Activated CD4-positive, alpha-beta T cell treated with anti-CD3 and anti-CD28 coated beads, Interleukin-2, amount 10 ng/mL, durations not matched to agents 7 days and 5 days (primary cell): ENCODE data around the gene CLCN3. TPM values are rescaled to one million over a fixed set of nuclear protein-coding genes. Genes with fewer than 3 reads are reported as not detected.
"Not testable (repeated sequence)": the region's sequence is repeated elsewhere in the genome, so short reads cannot be mapped to it uniquely, and the experiment has no call there.

ENCODE experiments used
- CTCF ChIA-PET: fragments of 350-600 bp; sonication (Branson Sonifier 250); formaldehyde crosslinking; loops from one replicate; lab custom pipeline; 2021; ENCODE audit warnings: antibody characterized with exemption; lab: Charles Lee
- POLR2A ChIA-PET: fragments of 350-600 bp; sonication (Branson Sonifier 250); formaldehyde crosslinking; loops from one replicate; lab custom pipeline; 2021; ENCODE audit warnings: antibody characterized with exemption; lab: Charles Lee
- DNase-seq: peaks from one replicate; pipeline ENCODE4 v3.0.0-alpha.2; 2020
- H3K27ac Mint-ChIP-seq: one replicate; pipeline ENCODE4 v1.8.0; 2021; ENCODE audit warnings: mild to moderate bottlenecking, moderate library complexity, mixed read lengths
- H3K27me3 Mint-ChIP-seq: one replicate; pipeline ENCODE4 v1.8.0; 2021; ENCODE audit warnings: mixed read lengths
- H3K36me3 Mint-ChIP-seq: one replicate; pipeline ENCODE4 v1.8.0; 2021; ENCODE audit warnings: low read depth, mixed read lengths
- H3K4me1 Mint-ChIP-seq: one replicate; pipeline ENCODE4 v1.8.0; 2021; ENCODE audit warnings: mixed read lengths
- H3K4me3 Mint-ChIP-seq: one replicate; pipeline ENCODE4 v1.8.0; 2021; ENCODE audit warnings: mild to moderate bottlenecking, moderate library complexity, mixed read lengths
- H3K9me3 Mint-ChIP-seq: one replicate; pipeline ENCODE4 v1.8.0; 2021; ENCODE audit warnings: mixed read lengths
- total RNA-seq, 2 experiments: library from RNA; stranded (reverse); gene quantifications; one replicate each; pipeline ENCODE4 v1.2.3, GENCODE V29; 2021

The CLCN3 gene
- total RNA-seq, 2 experiments from 2014 or later = 27.9 to 28.6 TPM

- peak; percentile 41 for DNase-seq
Measured at GRCh38 chr4:169620880-169621248, 486 bp downstream of the CLCN3 start.

GRCh38 chr4:169621731-169622492 lies 1.5 kb downstream of the CLCN3 start:
- ChIA-PET CTCF (interaction anchor here (2.3 kb wide), 1 partner anchor 9 kb away, joined by 6 read pairs; no protein-coding TSS in a partner anchor), POLR2A (no interaction called here)
- Mint-ChIP-seq H3K36me3 (peaks cover 14% of the 10 kb centered on the region), H3K4me3 (peak overlapping the region; percentile 94), H3K9me3 (no peaks in the 10 kb centered on the region), H3K27me3 (no peaks in the 10 kb centered on the region), H3K4me1 (peaks cover 60% of the 10 kb centered on the region), H3K27ac (peak overlapping the region; percentile 89)
- DNase-seq = peak; percentile 52

More at GRCh38 chr4:169620880-169621248, 486 bp downstream of the CLCN3 start:
- peak overlapping the region; percentile 99 for H3K27ac Mint-ChIP-seq
- CTCF ChIA-PET = interaction anchor here (2.0 to 2.3 kb wide), 2 partner anchors 8 to 38 kb away, joined by 6 read pairs; no protein-coding TSS in a partner anchor
- H3K36me3 Mint-ChIP-seq = peaks cover 13% of the 10 kb centered on the region
- POLR2A ChIA-PET = interaction anchor here (0.9 kb wide), 1 partner anchor 38 kb away, joined by 3 read pairs; no protein-coding TSS in a partner anchor
- H3K9me3 Mint-ChIP-seq = no peaks in the 10 kb centered on the region
- H3K4me1 Mint-ChIP-seq = peaks cover 60% of the 10 kb centered on the region
- H3K4me3 Mint-ChIP-seq = peak overlapping the region; percentile 94
- no peaks in the 10 kb centered on the region for H3K27me3 Mint-ChIP-seq

GRCh38 chr4:169622566-169622965 lies 2.2 kb downstream of the CLCN3 start:
- CTCF ChIA-PET = interaction anchor here (2.3 kb wide), 1 partner anchor 9 kb away, joined by 6 read pairs; no protein-coding TSS in a partner anchor
- Mint-ChIP-seq H3K4me1 (peaks cover 59% of the 10 kb centered on the region), H3K4me3 (peak overlapping the region; percentile 94)

GRCh38 chr4:169624012-169624411 lies 3.6 kb downstream of the CLCN3 start:
- not testable (repeated sequence) for H3K27me3 Mint-ChIP-seq, DNase-seq, H3K4me3 Mint-ChIP-seq, H3K27ac Mint-ChIP-seq, H3K9me3 Mint-ChIP-seq
- H3K4me1 Mint-ChIP-seq = peaks cover 48% of the 10 kb centered on the region
- H3K36me3 Mint-ChIP-seq = peaks cover 16% of the 10 kb centered on the region
- ChIA-PET CTCF (interaction anchor here (1.4 kb wide), 1 partner anchor 11 kb away, joined by 7 read pairs; the partner anchor contains the start of gene NEK1), POLR2A (interaction anchor here (1.0 kb wide), 1 partner anchor 11 kb away, joined by 6 read pairs; no protein-coding TSS in a partner anchor)

More at GRCh38 chr4:169622566-169622965, 2.2 kb downstream of the CLCN3 start:
- Mint-ChIP-seq H3K27me3 (no peaks in the 10 kb centered on the region), H3K27ac (peak overlapping the region; percentile 66), H3K36me3 (peaks cover 16% of the 10 kb centered on the region), H3K9me3 (no peaks in the 10 kb centered on the region)
- no peak for DNase-seq
- POLR2A ChIA-PET = no interaction called here

- H3K4me3 Mint-ChIP-seq = no peak overlapping the region
- no peaks in the 10 kb centered on the region for H3K9me3 Mint-ChIP-seq
- H3K27me3 Mint-ChIP-seq = no peaks in the 10 kb centered on the region
- peaks cover 51% of the 10 kb centered on the region for H3K4me1 Mint-ChIP-seq
- ChIA-PET POLR2A (no interaction called here), CTCF (interaction anchor here (0.6 to 1.3 kb wide), 3 partner anchors 9 to 616 kb away, joined by 3 to 5 read pairs (median 3); partner anchors contain the start of gene CBR4)
- no peak for DNase-seq
- H3K36me3 Mint-ChIP-seq = peaks cover 14% of the 10 kb centered on the region
- H3K27ac Mint-ChIP-seq = no peak overlapping the region
Measured at GRCh38 chr4:169625886-169626285, 5.5 kb downstream of the CLCN3 start.

- DNase-seq = no peak
- H3K9me3 Mint-ChIP-seq = no peaks in the 10 kb centered on the region
- peaks cover 15% of the 10 kb centered on the region for H3K36me3 Mint-ChIP-seq
- POLR2A ChIA-PET = interaction anchor here (1.1 kb wide), 1 partner anchor 13 kb away, joined by 3 read pairs; no protein-coding TSS in a partner anchor
- peaks cover 50% of the 10 kb centered on the region for H3K4me1 Mint-ChIP-seq
- H3K27ac Mint-ChIP-seq = peak overlapping the region; percentile 41
- CTCF ChIA-PET = interaction anchor here (0.6 to 1.6 kb wide), 5 partner anchors 8 to 616 kb away, joined by 3 to 7 read pairs (median 4); partner anchors contain the start of genes CBR4 and NEK1
- no peak overlapping the region for H3K4me3 Mint-ChIP-seq
- H3K27me3 Mint-ChIP-seq = no peaks in the 10 kb centered on the region
Measured at GRCh38 chr4:169626331-169627282, 6.2 kb downstream of the CLCN3 start.

GRCh38 chr4:169627307-169627706 lies 6.9 kb downstream of the CLCN3 start:
- Mint-ChIP-seq H3K4me1 (peaks cover 47% of the 10 kb centered on the region), H3K27me3 (no peaks in the 10 kb centered on the region), H3K27ac (no peak overlapping the region), H3K36me3 (peaks cover 15% of the 10 kb centered on the region), H3K4me3 (no peak overlapping the region), H3K9me3 (no peaks in the 10 kb centered on the region)
- no peak for DNase-seq
- ChIA-PET POLR2A (interaction anchor here (1.1 kb wide), 1 partner anchor 14 kb away, joined by 3 read pairs; no protein-coding TSS in a partner anchor), CTCF (interaction anchor here (1.5 to 1.6 kb wide), 2 partner anchors 14 to 34 kb away, joined by 4 to 7 read pairs; partner anchors contain the start of gene NEK1)

GRCh38 chr4:169628579-169628978 lies 8.2 kb downstream of the CLCN3 start:
- no peaks in the 10 kb centered on the region for H3K27me3 Mint-ChIP-seq
- peaks cover 14% of the 10 kb centered on the region for H3K36me3 Mint-ChIP-seq
- ChIA-PET POLR2A (no interaction called here), CTCF (no interaction called here)
- no peak overlapping the region for H3K27ac Mint-ChIP-seq
- H3K9me3 Mint-ChIP-seq = no peaks in the 10 kb centered on the region
- DNase-seq = no peak
- H3K4me3 Mint-ChIP-seq = no peak overlapping the region
- H3K4me1 Mint-ChIP-seq = peaks cover 38% of the 10 kb centered on the region

- CTCF ChIA-PET = interaction anchor here (1.1 to 1.4 kb wide), 4 partner anchors 11 to 83 kb away, joined by 3 to 6 read pairs (median 3); no protein-coding TSS in a partner anchor
Measured at GRCh38 chr4:169630069-169630468, 9.7 kb downstream of the CLCN3 start.

GRCh38 chr4:169632896-169633295 lies 12.5 kb downstream of the CLCN3 start:
- peaks cover 18% of the 10 kb centered on the region for H3K36me3 Mint-ChIP-seq
- H3K27ac Mint-ChIP-seq = no peak overlapping the region
- no peak for DNase-seq
- H3K4me3 Mint-ChIP-seq = no peak overlapping the region
- POLR2A ChIA-PET = no interaction called here
- H3K27me3 Mint-ChIP-seq = no peaks in the 10 kb centered on the region
- H3K4me1 Mint-ChIP-seq = peaks cover 15% of the 10 kb centered on the region
- CTCF ChIA-PET = interaction anchor here (2.0 kb wide), 1 partner anchor 14 kb away, joined by 6 read pairs; no protein-coding TSS in a partner anchor
- no peaks in the 10 kb centered on the region for H3K9me3 Mint-ChIP-seq

More at GRCh38 chr4:169630069-169630468, 9.7 kb downstream of the CLCN3 start:
- Mint-ChIP-seq H3K36me3 (peaks cover 11% of the 10 kb centered on the region), H3K4me1 (peaks cover 33% of the 10 kb centered on the region), H3K9me3 (no peaks in the 10 kb centered on the region), H3K4me3 (no peak overlapping the region), H3K27me3 (no peaks in the 10 kb centered on the region), H3K27ac (no peak overlapping the region)
- no peak for DNase-seq
- POLR2A ChIA-PET = no interaction called here

- H3K4me3 Mint-ChIP-seq = no peak overlapping the region
- H3K4me1 Mint-ChIP-seq = peaks cover 11% of the 10 kb centered on the region
- no peaks in the 10 kb centered on the region for H3K27me3 Mint-ChIP-seq
- CTCF ChIA-PET = interaction anchor here (1.4 kb wide), 1 partner anchor 9 kb away, joined by 3 read pairs; no protein-coding TSS in a partner anchor
- H3K9me3 Mint-ChIP-seq = no peaks in the 10 kb centered on the region
- H3K27ac Mint-ChIP-seq = no peak overlapping the region
- POLR2A ChIA-PET = no interaction called here
- peaks cover 35% of the 10 kb centered on the region for H3K36me3 Mint-ChIP-seq
- DNase-seq = no peak
Measured at GRCh38 chr4:169634975-169635374, 14.6 kb downstream of the CLCN3 start.
